Epithelial cell of esophagus (primary cell): ENCODE results near the gene MAPK13.
A peak's percentile ranks its signal among the peaks of the same experiment; 100 is the strongest.
"Not testable (repeated sequence)": the region's sequence is repeated elsewhere in the genome, so short reads cannot be mapped to it uniquely, and the experiment has no call there.

Experiments used
- DNase-seq: peaks from one replicate; pipeline ENCODE4 v3.0.0; 2010; ENCODE audit warnings: low read depth
- H3K4me3 ChIP-seq: 2 replicates; pipeline ENCODE4 v1.5.1; 2011; ENCODE audit warnings: mild to moderate bottlenecking, low read length, control low read depth
- TF ChIP-seq, protein P1 (sequence below): IDR thresholded peaks from 2 replicates; pipeline ENCODE4 v1.5.1; 2011; ENCODE audit warnings: low read depth, mild to moderate bottlenecking, low read length, control low read depth, inconsistent platforms; ENCODE audit not compliant: insufficient read depth; ENCODE audit errors: missing control alignments

The MAPK13 gene

DNA sequence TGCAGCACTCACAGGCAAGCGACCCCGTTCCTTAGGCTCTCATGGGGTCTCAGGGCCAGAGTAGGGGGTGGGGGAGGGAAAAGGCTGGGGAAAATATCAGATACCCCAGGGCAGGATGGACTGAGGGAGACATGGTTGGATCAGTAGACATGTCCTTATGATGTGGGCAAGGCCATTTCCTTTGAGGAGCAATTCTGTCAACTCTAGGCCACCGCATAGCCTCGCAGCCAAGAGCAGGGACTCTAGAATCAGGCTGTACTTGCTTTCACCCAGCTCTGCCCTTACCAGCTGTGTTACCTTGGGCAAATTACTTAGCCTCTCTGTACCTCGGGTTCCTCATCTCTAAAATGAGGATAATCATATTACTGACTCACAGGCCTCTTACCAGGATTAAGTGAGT is 2.2 kb upstream of the MAPK13 start:
- no peak for DNase-seq
- no peak overlapping the region for H3K4me3 ChIP-seq
- TF ChIP-seq, protein P1, sequence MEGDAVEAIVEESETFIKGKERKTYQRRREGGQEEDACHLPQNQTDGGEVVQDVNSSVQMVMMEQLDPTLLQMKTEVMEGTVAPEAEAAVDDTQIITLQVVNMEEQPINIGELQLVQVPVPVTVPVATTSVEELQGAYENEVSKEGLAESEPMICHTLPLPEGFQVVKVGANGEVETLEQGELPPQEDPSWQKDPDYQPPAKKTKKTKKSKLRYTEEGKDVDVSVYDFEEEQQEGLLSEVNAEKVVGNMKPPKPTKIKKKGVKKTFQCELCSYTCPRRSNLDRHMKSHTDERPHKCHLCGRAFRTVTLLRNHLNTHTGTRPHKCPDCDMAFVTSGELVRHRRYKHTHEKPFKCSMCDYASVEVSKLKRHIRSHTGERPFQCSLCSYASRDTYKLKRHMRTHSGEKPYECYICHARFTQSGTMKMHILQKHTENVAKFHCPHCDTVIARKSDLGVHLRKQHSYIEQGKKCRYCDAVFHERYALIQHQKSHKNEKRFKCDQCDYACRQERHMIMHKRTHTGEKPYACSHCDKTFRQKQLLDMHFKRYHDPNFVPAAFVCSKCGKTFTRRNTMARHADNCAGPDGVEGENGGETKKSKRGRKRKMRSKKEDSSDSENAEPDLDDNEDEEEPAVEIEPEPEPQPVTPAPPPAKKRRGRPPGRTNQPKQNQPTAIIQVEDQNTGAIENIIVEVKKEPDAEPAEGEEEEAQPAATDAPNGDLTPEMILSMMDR, result no peak

DNA sequence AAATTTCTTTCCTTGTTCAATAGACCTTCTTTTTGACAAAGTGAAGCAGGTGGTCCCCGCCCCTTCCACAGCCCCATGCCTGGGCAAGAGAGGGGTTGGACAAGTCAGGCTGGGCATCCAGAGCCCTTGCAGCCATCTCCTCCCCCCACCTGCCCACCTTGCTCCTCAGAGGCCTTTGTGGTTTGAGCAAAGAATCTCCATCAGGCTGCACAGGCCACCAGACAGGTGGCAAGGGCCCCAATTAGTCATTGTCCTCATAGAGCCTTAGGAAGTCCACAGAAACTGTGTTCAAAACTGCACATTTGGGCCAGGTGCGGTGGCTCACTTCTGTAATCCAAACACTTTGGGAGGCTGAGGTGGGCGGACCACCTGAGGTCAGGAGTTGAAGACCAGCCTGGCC is 1.5 kb upstream of the MAPK13 start:
- no peak overlapping the region for H3K4me3 ChIP-seq
- TF ChIP-seq, protein P1, result no peak

DNA sequence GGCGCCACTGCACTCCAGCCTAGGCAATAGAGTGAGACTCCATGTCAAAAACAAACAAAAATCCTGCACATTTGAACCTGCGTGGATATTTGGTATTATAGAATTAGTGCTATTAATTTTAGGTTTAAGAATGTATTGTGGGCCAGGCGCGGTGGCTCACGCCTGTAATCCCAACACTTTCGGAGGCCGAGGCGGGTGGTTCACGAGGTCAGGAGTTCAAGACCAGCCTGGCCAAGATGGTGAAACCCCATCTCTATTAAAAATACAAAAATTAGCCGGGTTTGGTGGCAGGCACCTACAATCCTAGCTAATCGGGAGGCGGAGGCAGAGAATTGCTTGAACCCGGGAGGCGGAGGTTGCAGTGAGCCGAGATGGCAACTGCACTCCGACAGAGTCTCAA is 979 bp upstream of the MAPK13 start:
- H3K4me3 ChIP-seq, DNase-seq: not testable (repeated sequence)

More for the DNA sequence above, 1.5 kb upstream of the MAPK13 start:
- DNase-seq, result no peak

DNA sequence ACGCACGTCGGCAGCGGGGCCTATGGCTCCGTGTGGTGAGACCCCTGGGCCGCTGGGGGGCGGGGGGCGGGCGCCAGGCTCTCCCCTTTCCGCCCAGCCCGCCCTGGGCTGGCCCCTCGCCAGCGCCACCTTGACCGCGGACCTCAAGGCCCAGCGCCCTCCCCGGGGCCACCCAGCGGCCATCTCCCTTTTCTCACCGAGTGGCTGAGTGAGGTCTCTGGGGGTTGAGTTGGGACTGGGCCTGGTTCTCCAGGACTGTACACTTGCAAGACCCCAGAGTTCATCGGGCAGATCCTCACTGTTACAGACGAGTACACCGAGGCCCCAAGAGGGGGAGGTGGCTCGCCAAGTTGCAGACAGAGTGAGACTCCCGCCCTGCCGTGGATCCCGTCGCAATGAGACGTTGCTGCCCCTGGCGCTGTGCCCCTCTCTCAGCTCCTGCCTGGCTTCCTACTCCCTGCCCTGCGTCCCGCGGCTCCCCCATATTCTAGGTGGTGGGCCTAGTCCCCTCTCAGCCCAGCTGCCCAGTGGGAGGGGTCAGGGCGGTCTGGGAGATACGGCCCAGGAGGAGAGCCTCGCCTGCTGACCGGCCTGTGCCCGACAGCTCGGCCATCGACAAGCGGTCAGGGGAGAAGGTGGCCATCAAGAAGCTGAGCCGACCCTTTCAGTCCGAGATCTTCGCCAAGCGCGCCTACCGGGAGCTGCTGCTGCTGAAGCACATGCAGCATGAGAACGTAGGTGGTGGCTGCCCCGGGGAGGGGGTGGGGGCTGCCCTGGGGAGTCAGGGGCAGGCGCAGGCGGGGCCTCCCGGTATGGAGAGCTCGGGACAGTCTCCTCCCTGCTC is 576 bp downstream of the MAPK13 start:
- H3K4me3 ChIP-seq, result peak overlapping the region; percentile 73
- DNase-seq, result peak; percentile 24
- TF ChIP-seq, protein P1, result peak; percentile 11

DNA sequence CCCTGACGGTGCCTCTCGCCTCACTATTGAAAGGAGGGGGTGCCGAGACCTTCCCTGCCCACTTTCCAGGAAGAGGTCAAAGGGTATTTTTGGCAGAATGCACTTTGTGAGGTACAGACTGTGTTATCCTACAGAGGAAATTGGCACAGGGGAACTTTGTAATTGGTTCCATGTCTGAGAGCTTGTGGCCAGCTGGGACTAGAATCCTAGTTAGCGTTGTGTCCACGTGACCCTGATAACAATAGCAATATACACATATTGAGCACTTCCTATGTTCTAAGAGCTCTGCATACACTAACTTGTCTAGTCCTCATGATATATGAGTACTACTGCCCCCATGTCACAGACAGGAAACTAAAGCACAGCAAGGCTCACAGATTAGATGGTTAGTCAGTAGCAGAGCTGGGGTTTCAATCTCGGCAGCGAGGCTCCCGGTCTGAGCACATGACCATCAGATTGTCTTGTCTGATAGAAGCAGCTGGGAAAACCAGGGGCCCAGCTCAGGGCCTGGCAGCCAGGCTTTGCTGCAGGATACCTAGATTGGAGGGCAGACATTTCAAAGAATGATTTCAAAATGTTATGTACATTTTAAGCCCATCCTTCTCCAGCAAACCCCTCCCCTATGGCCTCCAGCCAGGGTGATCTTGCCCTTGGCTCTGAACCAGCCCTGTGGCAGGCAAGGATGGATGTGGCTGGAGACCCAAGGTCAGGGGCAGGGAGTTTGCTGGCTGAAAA is 1.4 kb downstream of the MAPK13 start:
- peak; percentile 14 for DNase-seq
- peak overlapping the region; percentile 73 for H3K4me3 ChIP-seq
- TF ChIP-seq, protein P1, result no peak

DNA sequence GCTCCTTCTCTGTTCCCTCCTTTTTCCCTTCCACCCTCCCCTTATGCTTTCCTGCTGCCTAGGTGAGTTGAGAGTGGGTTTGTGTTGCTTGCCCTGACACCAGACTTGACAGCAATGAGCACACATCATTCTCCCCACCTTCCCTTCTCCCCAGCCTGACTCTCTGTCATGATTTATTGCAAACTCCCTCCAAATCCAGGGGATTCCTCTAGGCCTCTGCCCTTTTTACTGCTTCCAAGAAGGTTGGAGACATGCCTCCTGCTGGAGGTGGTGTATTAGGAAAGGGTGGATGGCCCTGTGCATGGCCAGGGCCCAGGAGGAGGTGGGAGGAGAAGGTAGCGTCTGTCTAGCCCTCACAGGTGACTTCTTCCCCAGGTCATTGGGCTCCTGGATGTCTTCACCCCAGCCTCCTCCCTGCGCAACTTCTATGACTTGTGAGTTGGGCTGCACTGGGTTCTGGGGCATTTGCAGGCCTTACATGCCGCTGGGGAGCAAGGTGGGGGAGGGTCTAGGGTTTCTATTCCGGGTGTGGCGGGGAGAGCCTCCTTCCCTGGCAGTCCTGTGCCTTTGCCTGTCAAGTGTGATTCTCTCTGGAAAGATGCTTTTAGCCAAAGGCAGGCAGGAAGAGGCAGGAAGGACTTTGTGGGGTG is 2.1 kb downstream of the MAPK13 start:
- no peak overlapping the region for H3K4me3 ChIP-seq
- TF ChIP-seq, protein P1, result no peak

DNA sequence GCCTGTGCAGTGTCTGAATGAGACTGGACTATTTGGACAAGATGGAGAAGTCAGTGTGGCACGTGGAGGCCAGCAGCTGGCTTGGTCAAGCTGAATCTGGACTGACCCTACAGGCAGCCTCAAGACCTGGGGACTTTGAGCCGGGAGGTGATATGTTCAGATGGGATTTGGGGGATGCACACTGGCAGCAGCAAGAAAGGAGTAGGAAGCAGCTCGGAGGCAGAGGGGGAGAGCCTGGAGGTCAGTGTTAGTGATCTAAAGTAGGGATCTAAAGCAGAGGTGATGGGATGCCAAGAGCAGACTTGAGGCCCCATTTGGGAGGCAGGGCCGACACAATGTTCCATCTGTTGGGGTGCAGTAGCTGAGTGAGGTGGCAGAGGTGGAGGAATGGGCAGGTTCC is 2.8 kb downstream of the MAPK13 start:
- TF ChIP-seq, protein P1, result no peak
- DNase-seq, result no peak
- no peak overlapping the region for H3K4me3 ChIP-seq

More for the DNA sequence above, 2.1 kb downstream of the MAPK13 start:
- DNase-seq, result no peak
